NCI-H1417 (cell line): ENCODE measurements around the gene RASSF9.

Experiments used
- DNase-seq, 3 experiments: peaks; one replicate each; lab custom pipeline; 2025; lab: John Stamatoyannopoulos, UW

Gene RASSF9

DNA sequence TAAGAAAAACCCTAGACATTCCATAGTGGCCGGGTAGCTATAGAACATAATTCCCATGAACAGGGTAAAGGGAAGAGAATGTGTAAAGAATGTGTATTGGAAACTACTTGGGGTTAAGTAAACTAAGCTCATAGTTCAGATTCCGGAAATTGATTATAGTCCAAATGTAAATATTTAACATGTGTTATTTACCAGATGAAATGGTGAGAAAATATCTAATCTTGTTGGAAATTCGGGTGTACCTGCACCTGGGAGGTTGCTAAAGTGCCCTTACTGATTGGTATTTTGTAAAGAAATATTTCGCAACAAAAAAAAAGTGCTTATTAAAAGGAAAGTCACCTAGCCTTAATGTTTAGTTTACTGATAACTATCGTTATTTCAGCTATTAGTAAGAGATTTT, 14.4 kb downstream of the RASSF9 start:
- peak in 1 of 3 experiments; percentile 19 for DNase-seq

DNA sequence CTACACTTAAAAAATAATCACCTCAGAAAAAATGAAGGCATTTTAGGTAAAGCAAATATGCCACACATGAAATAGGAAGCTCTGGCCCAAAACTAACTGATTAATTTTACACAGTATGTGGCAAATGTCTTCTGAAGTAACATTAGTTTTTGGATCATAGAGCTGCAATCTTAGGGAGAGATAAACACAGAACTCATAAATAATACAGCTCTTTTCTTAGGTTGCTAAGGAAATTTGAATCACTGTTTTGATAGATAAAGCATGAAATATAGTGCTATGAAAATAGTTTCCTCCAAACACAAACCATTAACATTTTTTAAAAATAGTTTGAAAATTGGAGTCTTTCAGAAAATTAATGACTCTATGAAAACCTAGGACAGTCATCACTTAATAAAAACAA, 15.0 kb downstream of the RASSF9 start:
- no peak for DNase-seq

DNA sequence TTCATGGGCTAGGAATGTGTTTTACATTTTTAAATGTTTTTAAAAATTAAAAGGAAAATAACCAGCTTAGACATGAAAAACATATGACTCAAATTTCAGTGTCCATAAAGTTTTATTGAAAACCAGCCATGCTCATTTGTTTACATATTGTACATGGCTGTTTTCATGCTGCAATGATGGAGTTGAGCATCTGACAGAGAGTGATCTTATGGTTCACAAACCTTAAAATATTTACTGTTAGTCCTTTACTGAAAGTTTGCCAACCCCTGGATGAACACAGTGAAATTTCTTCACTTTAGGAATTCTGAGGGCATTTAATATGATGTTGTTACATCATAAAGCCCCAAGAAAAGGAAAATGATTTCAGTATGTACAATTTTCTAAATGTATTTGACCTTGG, 16.1 kb downstream of the RASSF9 start:
- no peak for DNase-seq

DNA sequence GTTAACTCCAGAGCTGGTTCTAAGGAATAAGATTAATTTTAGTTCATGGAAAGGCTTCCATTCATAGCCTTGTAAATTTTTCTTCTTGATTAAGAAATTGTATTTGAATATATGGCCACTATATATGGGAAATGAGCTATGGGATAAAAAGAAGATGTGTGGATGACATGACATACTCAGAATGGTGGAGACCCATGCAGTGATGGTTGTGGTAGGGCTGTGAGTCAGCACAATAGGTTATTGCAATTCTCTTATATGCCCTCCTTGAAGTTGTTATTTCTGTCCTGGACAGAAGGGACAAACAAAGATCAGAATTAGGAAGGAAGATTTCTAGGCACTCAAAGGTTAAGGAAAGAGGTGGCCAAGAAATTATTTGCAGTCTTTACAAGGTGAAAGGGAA, 21.5 kb downstream of the RASSF9 start:
- DNase-seq, result no peak

DNA sequence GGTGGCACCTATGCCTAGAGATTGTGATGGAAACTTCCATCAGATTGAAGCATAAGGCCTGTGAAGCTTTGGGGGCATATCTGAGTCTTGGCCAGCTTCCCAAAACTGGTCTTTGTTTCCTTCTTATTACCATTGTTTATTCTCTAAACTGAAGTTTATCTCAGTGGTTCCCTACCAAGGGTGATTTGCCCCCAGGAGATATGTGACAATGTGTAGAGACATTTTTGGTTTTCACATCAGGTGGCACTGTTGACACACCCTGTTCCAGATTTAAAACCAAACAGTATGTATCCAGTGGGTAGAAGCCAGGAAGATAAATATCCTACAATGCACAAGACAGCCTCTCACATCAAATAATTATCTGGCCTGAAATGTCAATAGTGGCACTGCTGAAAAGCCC, 22.1 kb downstream of the RASSF9 start:
- DNase-seq, result peak in 2 of 3 experiments; percentile 65 to 86

DNA sequence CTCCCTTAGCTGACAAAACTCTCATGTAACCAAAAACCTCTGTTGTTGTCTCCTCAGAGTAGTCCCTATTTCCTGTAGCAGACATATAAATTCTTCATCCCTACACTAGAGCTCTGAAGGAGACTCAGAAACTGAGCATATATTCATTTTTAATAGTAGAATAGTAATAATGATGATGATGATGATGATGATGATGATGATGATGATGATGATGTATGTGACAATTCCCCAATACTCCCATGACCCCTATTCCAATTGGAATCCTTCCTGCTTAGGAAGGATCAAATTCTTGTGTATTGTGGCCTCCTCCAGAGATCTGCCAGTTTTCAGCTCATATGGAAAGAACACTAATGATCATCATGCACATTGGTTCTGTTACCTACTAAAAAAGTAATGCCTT, 26.7 kb downstream of the RASSF9 start:
- no peak for DNase-seq

DNA sequence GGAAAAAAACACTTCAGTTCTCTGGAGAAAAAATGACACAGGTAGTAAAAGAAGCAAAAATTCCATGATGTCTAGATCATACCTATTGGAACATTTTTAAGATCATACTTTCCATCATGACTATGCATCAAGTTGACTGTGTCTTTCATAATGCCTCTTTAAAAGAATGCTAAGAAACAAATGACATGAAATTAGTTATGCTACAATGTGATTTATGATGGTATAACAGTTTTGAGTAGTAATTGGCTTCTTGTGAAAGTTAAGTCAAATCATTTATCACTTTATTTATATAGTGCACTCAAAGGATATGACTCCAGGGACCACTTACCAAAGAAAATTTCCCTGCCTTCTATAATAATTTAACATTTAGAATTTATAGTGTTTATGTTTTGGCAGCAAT, 28.5 kb downstream of the RASSF9 start:
- DNase-seq, result no peak

DNA sequence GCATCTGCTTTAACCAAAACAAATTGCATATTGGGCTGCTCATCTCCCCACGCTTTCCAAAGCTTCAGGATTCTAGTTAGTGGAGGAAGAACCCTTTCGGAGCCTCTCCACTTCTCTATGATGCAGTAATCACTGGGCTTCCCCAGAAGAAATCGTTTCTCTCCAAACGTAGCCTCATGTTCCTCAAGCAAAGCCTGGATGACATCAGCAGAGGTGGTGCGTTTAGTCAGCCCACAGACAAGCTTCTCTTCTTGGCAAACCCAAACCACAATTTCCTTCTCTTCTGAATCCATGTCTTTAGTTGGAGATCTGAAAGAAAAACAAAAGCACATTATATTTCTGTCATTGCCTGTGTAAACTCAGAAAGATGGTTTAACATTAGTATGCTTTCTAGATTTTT, 30.6 kb downstream of the RASSF9 start:
- DNase-seq, result no peak

DNA sequence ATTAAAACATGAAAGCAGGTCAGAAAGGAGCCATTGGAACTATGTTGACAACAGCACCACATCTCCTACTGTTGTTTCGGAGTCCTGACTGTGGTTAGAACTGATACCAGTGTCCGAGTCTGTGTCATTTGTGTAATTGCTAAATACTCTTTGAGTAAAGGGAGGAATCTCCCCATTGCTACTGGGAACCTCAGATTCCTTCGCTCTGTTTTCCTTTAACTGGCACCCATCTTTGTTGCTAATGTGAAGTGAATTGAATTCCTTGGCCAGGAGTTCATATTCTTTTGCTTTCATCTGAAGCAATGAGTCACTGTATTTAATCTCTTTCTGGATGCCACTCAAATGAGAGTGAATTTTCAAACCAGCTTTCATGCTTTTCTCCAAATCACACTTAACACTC, 31.5 kb downstream of the RASSF9 start:
- no peak for DNase-seq

DNA sequence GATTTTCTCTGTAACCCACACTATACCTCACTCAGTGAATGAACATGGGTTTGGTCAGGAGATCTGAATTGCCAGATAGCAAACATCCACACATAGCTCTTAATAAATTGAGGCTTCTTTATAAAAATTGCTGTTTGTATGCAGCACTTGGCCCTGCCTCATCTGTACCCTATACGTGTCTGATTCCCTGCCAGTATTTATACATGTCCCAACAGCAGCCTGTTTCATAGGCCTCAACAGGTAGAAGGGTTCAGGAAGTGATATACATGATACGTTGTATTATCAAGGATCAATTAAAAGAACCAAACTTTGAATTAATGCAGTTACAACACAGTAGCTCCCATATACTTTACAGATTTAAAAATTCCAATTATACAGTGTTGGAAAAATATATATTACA, 32.3 kb downstream of the RASSF9 start:
- no peak for DNase-seq

DNA sequence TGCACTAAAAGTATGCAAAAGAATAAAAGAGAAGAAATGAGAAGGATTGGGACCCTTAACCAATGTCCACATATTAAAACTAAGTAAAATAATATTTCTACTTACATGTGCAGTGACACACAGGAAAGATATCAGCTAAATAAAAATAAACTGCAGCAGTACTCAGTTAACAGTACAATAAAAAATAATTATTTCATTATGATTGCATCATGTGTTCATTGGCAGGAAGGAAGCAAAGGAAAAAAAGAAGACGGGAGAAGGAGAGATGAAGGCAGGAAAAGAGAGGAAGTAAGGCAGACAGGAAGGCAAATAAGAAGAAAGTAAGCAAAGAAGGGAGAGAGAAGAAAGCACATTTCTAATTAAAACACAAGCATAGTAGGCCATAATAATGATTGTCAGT, 33.0 kb downstream of the RASSF9 start:
- DNase-seq, result no peak

DNA sequence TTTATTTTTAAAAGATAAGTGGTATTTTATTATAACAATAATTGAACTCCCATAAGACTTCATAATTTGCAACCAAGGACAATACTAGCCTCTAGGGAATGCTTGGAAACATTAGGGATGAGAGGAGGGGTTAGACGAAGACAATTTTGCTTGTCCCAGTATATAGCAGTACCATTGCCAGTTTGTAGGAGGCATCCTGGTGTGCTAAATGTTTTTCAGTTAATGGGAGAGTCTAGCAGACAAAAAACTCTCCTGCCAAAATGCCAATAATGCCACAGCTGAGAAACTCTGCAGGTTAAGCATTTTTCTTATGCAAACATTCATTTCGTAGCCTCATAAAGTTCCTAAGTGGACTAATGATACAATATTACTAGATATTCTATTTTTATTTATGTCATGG, 38.1 kb downstream of the RASSF9 start:
- DNase-seq, result peak in 1 of 3 experiments; percentile 16

DNA sequence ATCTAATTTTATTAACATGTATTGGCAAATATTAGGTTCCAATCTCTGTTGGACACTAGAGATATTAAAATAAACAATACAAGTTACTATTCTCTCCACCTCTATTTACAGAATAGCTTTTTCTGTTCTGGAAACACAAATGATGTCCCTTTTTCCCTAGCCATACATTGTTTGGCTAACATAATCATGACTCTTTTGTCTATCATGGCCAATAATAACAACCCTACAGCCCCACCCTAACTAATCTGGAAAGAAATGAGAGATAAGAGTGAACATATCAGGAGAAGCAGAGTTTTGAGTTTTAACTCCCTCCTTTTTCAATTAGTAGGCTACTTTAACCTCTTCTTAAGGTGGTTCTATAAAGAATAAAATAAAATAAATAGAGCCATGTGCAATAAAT, 40.2 kb downstream of the RASSF9 start:
- DNase-seq, result no peak

DNA sequence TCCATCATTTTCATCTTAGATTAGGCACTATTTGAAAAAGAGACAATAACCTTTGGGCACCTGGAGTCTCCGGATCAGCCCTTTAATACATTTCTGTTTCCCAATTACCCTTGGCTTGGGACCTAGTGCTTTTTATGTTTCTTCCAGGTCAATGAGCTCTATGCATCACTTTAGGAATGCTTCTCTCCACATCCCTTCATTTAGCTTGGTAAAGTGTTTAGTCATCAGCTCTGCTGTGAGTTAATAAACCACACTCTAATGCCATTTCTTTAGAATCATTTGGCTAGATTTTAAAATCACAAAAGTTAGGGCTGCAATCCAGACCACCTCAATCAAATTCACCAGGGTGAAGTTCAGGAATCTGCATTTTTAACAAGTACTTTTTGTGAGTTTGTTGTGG, 41.7 kb downstream of the RASSF9 start:
- DNase-seq, result no peak

DNA sequence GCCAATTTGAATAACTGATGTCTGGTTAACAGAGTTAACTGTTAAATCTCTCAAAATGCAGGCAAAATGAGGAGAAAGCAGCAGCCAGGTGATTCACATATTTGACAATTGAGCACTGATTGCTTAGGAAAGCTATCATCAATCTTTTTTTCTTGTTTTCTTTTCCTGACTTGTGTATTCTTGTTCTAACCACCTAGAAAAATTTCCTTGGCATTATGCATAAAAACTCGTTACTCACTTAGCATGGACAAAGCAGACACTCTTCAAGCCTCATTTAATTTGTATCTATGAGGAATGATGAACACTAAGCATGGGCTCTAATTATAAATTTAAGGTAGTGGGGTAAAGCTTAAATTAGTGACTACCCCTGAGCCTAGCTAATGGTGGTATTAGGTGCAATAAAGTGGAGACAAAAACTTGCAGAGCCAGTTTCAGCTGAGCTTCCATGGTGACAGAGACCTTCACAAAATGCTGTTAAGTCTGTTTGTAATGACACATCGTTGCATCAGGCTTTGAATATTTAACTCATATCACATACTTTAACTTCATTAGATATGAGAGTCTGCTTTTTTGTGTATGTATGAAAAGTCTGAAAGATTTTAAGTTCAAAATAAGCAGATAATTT, 52.0 kb downstream of the RASSF9 start:
- peak in 2 of 3 experiments; percentile 42 to 78 for DNase-seq

DNA sequence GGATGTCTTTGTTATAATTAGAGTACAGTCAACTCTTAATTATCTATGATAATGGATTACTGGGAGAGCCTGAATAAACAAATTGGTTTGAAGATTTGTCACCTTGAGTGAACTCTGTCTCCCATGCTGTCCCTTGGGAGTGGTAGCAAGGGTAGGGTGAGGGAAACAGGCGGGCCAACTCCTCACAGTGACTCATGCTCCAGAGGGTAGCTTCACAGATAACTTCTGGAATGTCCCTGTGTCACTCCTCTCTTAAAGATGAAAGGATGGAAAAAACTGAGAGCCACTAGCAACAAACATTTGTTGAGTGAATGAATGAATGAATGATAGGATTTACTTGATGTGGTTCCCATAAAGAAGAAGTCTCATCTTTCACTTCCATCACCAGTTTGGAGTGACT, 53.5 kb downstream of the RASSF9 start:
- peak in 2 of 3 experiments; percentile 27 to 59 for DNase-seq

DNA sequence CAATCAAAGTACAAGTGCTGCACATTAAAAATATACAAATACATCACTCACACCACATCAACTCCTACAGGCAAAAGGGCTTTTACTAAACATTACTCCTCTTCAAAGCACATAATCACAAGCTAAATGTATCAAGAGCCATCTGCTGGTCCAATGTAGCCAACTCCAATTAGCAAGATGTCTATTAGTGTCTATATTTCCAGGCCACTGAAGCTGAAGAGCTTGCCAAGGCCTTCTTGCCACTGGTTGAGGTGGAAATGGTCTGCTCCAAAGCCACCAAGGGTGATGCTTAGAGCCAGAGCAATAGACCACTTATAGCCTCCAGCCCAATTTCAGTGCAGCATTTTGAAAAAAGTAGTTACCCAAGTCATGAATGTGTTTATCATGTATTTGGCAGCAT, 54.4 kb downstream of the RASSF9 start:
- peak in 2 of 3 experiments; percentile 13 to 44 for DNase-seq

DNA sequence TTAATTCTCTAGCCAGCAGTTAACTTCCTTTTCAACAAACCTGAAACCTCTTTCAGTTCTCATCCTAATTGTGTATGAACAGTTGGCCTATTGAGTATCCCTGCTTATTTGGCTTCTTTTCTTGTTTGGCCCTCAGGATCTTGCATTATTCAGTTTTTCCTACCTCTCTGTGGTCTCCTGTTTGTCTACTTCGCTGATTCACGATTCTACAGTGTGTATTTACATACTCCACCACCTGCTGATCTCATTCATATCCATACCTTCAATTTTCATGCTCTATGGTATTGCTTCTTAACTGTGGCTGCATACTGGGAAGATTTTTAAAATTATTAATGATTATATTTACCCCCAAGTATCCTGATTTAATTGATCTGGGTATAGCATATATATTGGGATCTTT, 56.4 kb downstream of the RASSF9 start:
- peak in 2 of 3 experiments; percentile 55 to 88 for DNase-seq

DNA sequence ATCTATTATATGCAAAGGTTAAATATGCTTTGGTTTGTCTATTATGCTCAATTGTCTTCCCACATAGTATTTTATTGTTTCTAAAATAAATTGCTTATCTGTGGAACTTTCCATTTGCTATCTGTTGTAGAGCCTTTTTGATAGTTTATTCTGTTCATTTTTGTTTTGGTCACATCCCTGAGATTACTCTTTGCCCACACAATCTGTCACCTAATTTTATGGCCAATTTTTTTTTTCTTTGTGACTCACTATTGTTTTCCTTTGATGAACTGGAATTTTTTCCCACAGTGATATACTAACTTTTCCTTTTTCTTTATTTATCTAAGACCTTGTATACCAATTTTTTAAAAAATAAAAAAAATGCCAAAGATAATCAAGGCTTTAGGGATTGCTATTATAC, 61.1 kb downstream of the RASSF9 start:
- DNase-seq, result peak in 1 of 3 experiments; percentile 44

DNA sequence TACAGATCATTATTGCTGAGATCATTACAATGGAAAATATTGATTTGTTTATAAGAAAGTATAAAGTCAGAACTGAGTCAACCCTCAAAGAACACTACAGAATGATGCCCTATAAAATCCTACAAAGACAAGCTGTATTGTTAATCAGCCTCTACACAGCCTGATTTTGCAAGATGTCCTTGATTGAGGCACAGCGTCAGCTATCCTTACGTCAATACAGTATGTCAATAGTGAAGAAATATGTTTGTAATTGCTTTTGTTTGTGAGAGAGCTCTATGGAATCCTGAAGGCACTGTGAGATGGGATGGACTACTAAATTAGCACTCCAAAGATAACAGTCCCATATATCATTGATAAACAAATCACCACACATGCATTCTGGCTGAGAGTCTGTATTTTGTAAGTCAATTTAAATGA, 70.7 kb downstream of the RASSF9 start:
- peak in 2 of 3 experiments; percentile 51 to 80 for DNase-seq

DNA sequence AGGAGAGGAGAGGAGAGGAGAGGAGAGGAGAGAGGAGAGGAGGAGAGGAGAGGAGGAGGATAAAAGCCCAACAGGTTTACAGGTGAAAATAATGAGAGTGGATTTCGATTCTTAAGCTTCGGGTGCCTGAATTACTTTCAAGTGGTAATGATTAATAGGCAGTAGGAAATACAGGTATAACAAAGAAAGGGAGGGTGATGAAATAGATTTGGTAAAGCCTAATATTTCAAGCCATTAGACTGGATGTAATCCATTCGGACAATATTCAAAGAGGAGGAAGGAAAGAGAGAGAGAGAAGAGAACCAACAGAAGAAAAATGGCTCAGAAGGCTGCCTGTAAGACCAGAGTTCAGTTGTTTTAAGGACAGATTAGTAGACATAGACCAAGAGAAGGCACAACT, 76.6 kb downstream of the RASSF9 start:
- no peak for DNase-seq

DNA sequence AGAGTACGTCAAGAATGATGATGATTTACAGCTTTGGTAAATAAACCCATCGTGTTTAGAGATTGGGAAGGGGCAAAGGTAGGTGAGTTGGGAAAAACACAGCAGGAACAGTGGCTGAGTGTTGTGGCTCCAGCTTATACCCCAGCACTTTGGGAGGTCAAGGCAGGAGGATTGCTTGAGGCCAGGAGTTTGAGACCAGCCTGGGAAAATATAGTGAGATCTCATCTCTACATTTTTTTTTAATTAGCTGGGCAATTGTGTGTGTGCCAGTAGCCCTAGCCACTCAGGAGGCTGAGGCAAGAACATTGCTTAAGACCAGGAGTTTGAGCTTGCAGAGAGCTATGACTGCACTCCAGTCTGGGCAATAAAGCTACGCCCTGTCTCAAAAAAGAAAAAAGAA, 77.1 kb downstream of the RASSF9 start:
- no peak for DNase-seq

DNA sequence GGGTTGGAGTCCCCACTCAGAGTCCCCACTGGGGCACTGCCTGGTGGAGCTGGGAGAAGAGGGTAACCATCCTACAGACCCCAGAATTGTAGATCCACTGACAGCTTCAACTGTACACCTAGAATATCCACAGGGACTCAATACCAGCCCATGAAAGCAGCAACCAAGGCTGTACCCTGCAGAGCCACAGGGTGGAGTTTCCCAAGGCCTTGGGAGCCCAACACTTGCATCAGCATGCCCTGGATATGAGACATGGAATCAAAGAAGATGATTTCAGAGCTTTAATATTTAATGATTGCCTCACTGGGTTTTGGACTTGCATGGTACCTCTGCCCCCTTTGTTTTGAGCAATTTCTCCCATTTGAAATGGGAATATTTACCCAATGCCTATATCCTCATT, 80.4 kb downstream of the RASSF9 start:
- no peak for DNase-seq
